ENCODE data around the gene FAM20C. TPM values are rescaled to one million over a fixed set of nuclear protein-coding genes. Genes with fewer than 3 reads are reported as not detected.

The FAM20C gene
- total RNA-seq, 1 experiment from 2014 or later = 35.8 TPM

- BruUV-seq (replicated peaks) = no TSS peak
- Histone ChIP-seq H3K27me3 (replicated peaks; ENCODE audit: insufficient read depth, low read depth, low read length, poor library complexity) (no peaks in the 10 kb centered on the region), H3K4me1 (ENCODE audit: insufficient read depth, low read length, poor library complexity, severe bottlenecking) (no peaks in the 10 kb centered on the region), H3K4me3 (ENCODE audit: low read depth, low read length, poor library complexity, severe bottlenecking) (no peak overlapping the region), H3K9me3 (ENCODE audit: low read depth, low read length, poor library complexity, severe bottlenecking) (no peaks in the 10 kb centered on the region), H3K27ac (ENCODE audit: low read depth, low read length, poor library complexity, severe bottlenecking) (no peak overlapping the region), H3K36me3 (ENCODE audit: insufficient read depth, low read length, poor library complexity, severe bottlenecking) (peaks cover 3% of the 10 kb centered on the region)
- TF ChIP-seq EZH2 (IDR thresholded peaks at IDR 0.05; ENCODE audit: borderline replicate concordance, low read depth, low read length, poor library complexity, severe bottlenecking) (no peak), CTCF (conservative IDR thresholded peaks at IDR 0.05; ENCODE audit: low read depth, low read length) (no peak)
- intact Hi-C loops (cut with micrococcal nuclease; ENCODE audit: unreplicated experiment) = no loop called here
- ChIA-PET CTCF (no interaction called here), POLR2A (ENCODE audit: low non-redundant PET) (no interaction called here)
- DNase-seq (ENCODE audit: low spot score) = no peak
These were observed 22.2 kb downstream of the FAM20C start for GRCh38 chr7:214410-215212.

- TF ChIP-seq CTCF (conservative IDR thresholded peaks at IDR 0.05; ENCODE audit: low read depth, low read length) = no peak
- TF ChIP-seq EZH2 (IDR thresholded peaks at IDR 0.05; ENCODE audit: borderline replicate concordance, low read depth, low read length, poor library complexity, severe bottlenecking) = no peak
- intact Hi-C loops (cut with micrococcal nuclease; ENCODE audit: unreplicated experiment) = no loop called here
- no peak overlapping the region for H3K4me3 ChIP-seq (ENCODE audit: low read depth, low read length, poor library complexity, severe bottlenecking)
- H3K4me1 ChIP-seq (ENCODE audit: insufficient read depth, low read length, poor library complexity, severe bottlenecking) = no peaks in the 10 kb centered on the region
- no TSS peak for BruUV-seq (replicated peaks)
- H3K27ac ChIP-seq (ENCODE audit: low read depth, low read length, poor library complexity, severe bottlenecking) = no peak overlapping the region
- POLR2A ChIA-PET (ENCODE audit: low non-redundant PET) = no interaction called here
- no peaks in the 10 kb centered on the region for H3K9me3 ChIP-seq (ENCODE audit: low read depth, low read length, poor library complexity, severe bottlenecking)
- DNase-seq (ENCODE audit: low spot score) = no peak
- CTCF ChIA-PET = no interaction called here
- H3K27me3 ChIP-seq (replicated peaks; ENCODE audit: insufficient read depth, low read depth, low read length, poor library complexity) = no peaks in the 10 kb centered on the region
- peaks cover 3% of the 10 kb centered on the region for H3K36me3 ChIP-seq (ENCODE audit: insufficient read depth, low read length, poor library complexity, severe bottlenecking)
These were observed 24.3 kb downstream of the FAM20C start for GRCh38 chr7:216360-217300.

- Histone ChIP-seq H3K4me3 (ENCODE audit: low read depth, low read length, poor library complexity, severe bottlenecking) (no peak overlapping the region), H3K36me3 (ENCODE audit: insufficient read depth, low read length, poor library complexity, severe bottlenecking) (peaks cover 3% of the 10 kb centered on the region), H3K9me3 (ENCODE audit: low read depth, low read length, poor library complexity, severe bottlenecking) (no peaks in the 10 kb centered on the region), H3K27me3 (replicated peaks; ENCODE audit: insufficient read depth, low read depth, low read length, poor library complexity) (no peaks in the 10 kb centered on the region), H3K4me1 (ENCODE audit: insufficient read depth, low read length, poor library complexity, severe bottlenecking) (no peaks in the 10 kb centered on the region), H3K27ac (ENCODE audit: low read depth, low read length, poor library complexity, severe bottlenecking) (no peak overlapping the region)
- ChIA-PET CTCF (interaction anchor here (0.6 kb wide), 1 partner anchor 137 kb away, joined by 5 read pairs; no protein-coding TSS in a partner anchor), POLR2A (ENCODE audit: low non-redundant PET) (no interaction called here)
- DNase-seq (ENCODE audit: low spot score) = no peak
- intact Hi-C loops (cut with micrococcal nuclease; ENCODE audit: unreplicated experiment) = no loop called here
- TF ChIP-seq EZH2 (IDR thresholded peaks at IDR 0.05; ENCODE audit: borderline replicate concordance, low read depth, low read length, poor library complexity, severe bottlenecking) (no peak), CTCF (conservative IDR thresholded peaks at IDR 0.05; ENCODE audit: low read depth, low read length) (no peak)
- BruUV-seq (replicated peaks) = no TSS peak
These were observed 25.4 kb downstream of the FAM20C start for GRCh38 chr7:217781-218180.

Measured in A673 (cell line).